Caco-2 (cell line): ENCODE measurements around the gene HEATR3. TPM values are rescaled to one million over a fixed set of nuclear protein-coding genes. Genes with fewer than 3 reads are reported as not detected.

ENCODE experiments used
- BruUV-seq: library from RNA; stranded (reverse); fragments of 400-500 nt; replicated peaks from 2 replicates; lab custom pipeline; 2021; lab: Mats Ljungman, UMichigan
- CTCF ChIA-PET: fragments of 300-600 bp; sonication (Branson Sonifier 250); formaldehyde crosslinking; loops from one replicate; lab custom pipeline; 2022; ENCODE audit warnings: antibody characterized with exemption; lab: Charles Lee
- POLR2A ChIA-PET: fragments of 300-600 bp; sonication (Branson Sonifier 250); formaldehyde crosslinking; loops from one replicate; lab custom pipeline; 2022; ENCODE audit warnings: antibody characterized with exemption; lab: Charles Lee
- DNase-seq, 2 experiments: peaks; one replicate each; pipeline versions ENCODE4 v3.0.0 to v3.0.0-alpha.2; 2020 to 2022
- H3K27me3 ChIP-seq: replicated peaks from 2 replicates; pipeline ENCODE4 v1.6.0; 2011; ENCODE audit warnings: low read length; ENCODE audit not compliant: control insufficient read depth, insufficient read depth
- H3K36me3 ChIP-seq: 2 replicates; pipeline ENCODE4 v1.5.1; 2011; ENCODE audit warnings: low read length; ENCODE audit not compliant: control insufficient read depth, insufficient read depth
- H3K4me1 ChIP-seq: fragments of 250-450 bp; sonication (Bioruptor Pico); 2 replicates; pipeline ENCODE4 v1.5.1; 2020; ENCODE audit warnings: mild to moderate bottlenecking
- H3K4me3 ChIP-seq: 2 replicates; pipeline ENCODE4 v1.5.1; 2011; ENCODE audit warnings: low read depth, mild to moderate bottlenecking, control low read depth, low read length
- H3K9me3 ChIP-seq: fragments of 250-450 bp; sonication (Bioruptor Pico); 2 replicates; pipeline ENCODE4 v1.5.1; 2020; ENCODE audit warnings: mild to moderate bottlenecking, moderate library complexity
- H3K27ac Mint-ChIP-seq: one replicate; pipeline ENCODE4 v1.8.0; 2022; ENCODE audit warnings: mixed read lengths; ENCODE audit not compliant: unreplicated experiment
- H3K27me3 Mint-ChIP-seq: one replicate; pipeline ENCODE4 v1.8.0; 2022; ENCODE audit warnings: mixed read lengths; ENCODE audit not compliant: insufficient read depth, unreplicated experiment
- H3K36me3 Mint-ChIP-seq: one replicate; pipeline ENCODE4 v1.8.0; 2022; ENCODE audit warnings: mild to moderate bottlenecking, mixed read lengths; ENCODE audit not compliant: insufficient read depth, unreplicated experiment
- H3K4me1 Mint-ChIP-seq: one replicate; pipeline ENCODE4 v1.8.0; 2022; ENCODE audit warnings: low read depth, mixed read lengths; ENCODE audit not compliant: unreplicated experiment
- H3K4me3 Mint-ChIP-seq: one replicate; pipeline ENCODE4 v1.8.0; 2022; ENCODE audit warnings: mild to moderate bottlenecking, moderate library complexity, mixed read lengths; ENCODE audit not compliant: unreplicated experiment
- H3K9me3 Mint-ChIP-seq: one replicate; pipeline ENCODE4 v1.8.0; 2022; ENCODE audit warnings: mixed read lengths; ENCODE audit not compliant: unreplicated experiment
- intact Hi-C: fragments of 100-400 bp; cut with micrococcal nuclease; formaldehyde crosslinking; loops from one replicate; pipeline ENCODE4 v1.10.0; 2022; ENCODE audit not compliant: unreplicated experiment
- total RNA-seq: library from RNA; stranded (reverse); gene quantifications from 2 replicates; pipeline ENCODE4 v1.2.3, GENCODE V29; 2022
- TF ChIP-seq, protein P1 (sequence below), 2 experiments: fragments of 200-600 bp in 1 of 2; IDR thresholded peaks; 1 replicate in 1 of 2; 2 replicates in 1 of 2; pipeline versions ENCODE4 v1.5.1 to v1.8.0; 2011 to 2022; ENCODE audit warnings: antibody characterized with exemption in 1 of 2, control low read depth in 1 of 2, inconsistent platforms in 1 of 2, low read depth in 1 of 2, low read length in 1 of 2, mild to moderate bottlenecking in 1 of 2, moderate library complexity in 1 of 2; ENCODE audit not compliant: insufficient read depth in 1 of 2, severe bottlenecking in 1 of 2, unreplicated experiment in 1 of 2

The HEATR3 gene
- total RNA-seq, 1 experiment from 2014 or later = 41.6 TPM

DNA sequence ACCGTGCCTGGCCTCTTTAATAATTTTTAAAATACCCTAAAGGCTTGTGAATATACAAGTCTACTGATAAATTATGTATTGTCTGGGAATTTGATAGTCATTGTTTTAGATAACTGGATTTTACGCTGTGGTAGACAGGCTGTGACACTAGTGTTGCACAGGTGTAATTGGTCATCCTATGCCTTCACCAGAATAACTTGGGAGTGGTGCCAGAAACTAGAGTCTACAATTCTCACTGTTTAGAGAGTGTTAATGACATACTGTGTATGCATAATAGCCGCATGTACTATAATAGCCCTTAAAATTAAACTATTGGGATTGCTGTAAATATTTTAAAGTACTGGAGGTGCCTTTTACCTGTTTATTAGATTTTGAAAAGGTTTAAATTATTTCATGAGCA is 29.3 kb upstream of the HEATR3 start:
- POLR2A ChIA-PET = no interaction called here
- H3K9me3 Mint-ChIP-seq = no peaks in the 10 kb centered on the region
- H3K4me3 Mint-ChIP-seq = peak overlapping the region; percentile 9
- H3K36me3 Mint-ChIP-seq = peaks cover 50% of the 10 kb centered on the region
- H3K4me1 ChIP-seq = peaks cover 58% of the 10 kb centered on the region
- TSS peak; percentile 27 for BruUV-seq
- peak overlapping the region; percentile 45 for H3K27ac Mint-ChIP-seq
- TF ChIP-seq, protein P1, sequence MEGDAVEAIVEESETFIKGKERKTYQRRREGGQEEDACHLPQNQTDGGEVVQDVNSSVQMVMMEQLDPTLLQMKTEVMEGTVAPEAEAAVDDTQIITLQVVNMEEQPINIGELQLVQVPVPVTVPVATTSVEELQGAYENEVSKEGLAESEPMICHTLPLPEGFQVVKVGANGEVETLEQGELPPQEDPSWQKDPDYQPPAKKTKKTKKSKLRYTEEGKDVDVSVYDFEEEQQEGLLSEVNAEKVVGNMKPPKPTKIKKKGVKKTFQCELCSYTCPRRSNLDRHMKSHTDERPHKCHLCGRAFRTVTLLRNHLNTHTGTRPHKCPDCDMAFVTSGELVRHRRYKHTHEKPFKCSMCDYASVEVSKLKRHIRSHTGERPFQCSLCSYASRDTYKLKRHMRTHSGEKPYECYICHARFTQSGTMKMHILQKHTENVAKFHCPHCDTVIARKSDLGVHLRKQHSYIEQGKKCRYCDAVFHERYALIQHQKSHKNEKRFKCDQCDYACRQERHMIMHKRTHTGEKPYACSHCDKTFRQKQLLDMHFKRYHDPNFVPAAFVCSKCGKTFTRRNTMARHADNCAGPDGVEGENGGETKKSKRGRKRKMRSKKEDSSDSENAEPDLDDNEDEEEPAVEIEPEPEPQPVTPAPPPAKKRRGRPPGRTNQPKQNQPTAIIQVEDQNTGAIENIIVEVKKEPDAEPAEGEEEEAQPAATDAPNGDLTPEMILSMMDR (IDR thresholded peaks at IDR 0.05; ENCODE audit: insufficient read depth in 1 of 2, low read depth in 1 of 2, low read length in 1 of 2, severe bottlenecking in 1 of 2, unreplicated experiment in 1 of 2) = no peak
- no peak overlapping the region for H3K4me3 ChIP-seq
- H3K27me3 Mint-ChIP-seq = no peaks in the 10 kb centered on the region
- no peak for DNase-seq
- peaks cover 2% of the 10 kb centered on the region; the same call in 1 of the 2 replicates for H3K36me3 ChIP-seq
- no peaks in the 10 kb centered on the region for H3K27me3 ChIP-seq
- CTCF ChIA-PET = interaction anchor here (1.0 to 3.4 kb wide), 2 partner anchors 11 to 31 kb away, joined by 3 to 24 read pairs; partner anchors contain the start of gene CNEP1R1
- intact Hi-C loops = no loop called here
- peaks cover 33% of the 10 kb centered on the region for H3K4me1 Mint-ChIP-seq
- H3K9me3 ChIP-seq = no peaks in the 10 kb centered on the region

- BruUV-seq = no TSS peak
These were observed 28.0 kb upstream of the HEATR3 start for GRCh38 chr16:50037662-50038220.

DNA sequence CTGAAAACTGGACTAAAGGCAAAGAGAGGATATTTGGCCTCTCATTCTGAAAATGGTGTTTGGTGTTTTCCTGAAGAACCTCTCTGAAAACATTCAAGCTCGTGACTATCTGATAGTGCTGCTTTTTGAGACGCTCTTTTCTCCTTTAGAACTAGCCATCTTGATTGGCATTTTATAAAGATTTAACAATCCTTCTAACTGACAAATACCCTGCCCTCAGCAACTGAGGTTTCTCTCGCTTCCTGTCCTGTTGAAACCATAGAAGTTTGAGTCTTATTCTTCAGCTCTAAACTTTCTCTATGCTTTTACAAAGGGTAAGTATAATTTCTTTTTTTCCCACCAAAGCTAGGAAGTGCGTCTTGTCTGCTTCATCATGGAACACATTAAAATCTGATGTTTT is 27.5 kb upstream of the HEATR3 start:
- TF ChIP-seq, protein P1 (IDR thresholded peaks at IDR 0.05; ENCODE audit: insufficient read depth in 1 of 2, low read depth in 1 of 2, low read length in 1 of 2, severe bottlenecking in 1 of 2, unreplicated experiment in 1 of 2) = no peak
- Mint-ChIP-seq H3K27me3 (no peaks in the 10 kb centered on the region), H3K4me1 (peaks cover 39% of the 10 kb centered on the region), H3K36me3 (peaks cover 38% of the 10 kb centered on the region), H3K9me3 (no peaks in the 10 kb centered on the region), H3K4me3 (no peak overlapping the region), H3K27ac (no peak overlapping the region)
- Histone ChIP-seq H3K4me3 (no peak overlapping the region), H3K27me3 (no peaks in the 10 kb centered on the region), H3K36me3 (no peaks in the 10 kb centered on the region), H3K9me3 (no peaks in the 10 kb centered on the region), H3K4me1 (peaks cover 58% of the 10 kb centered on the region)
- intact Hi-C loops = no loop called here
- BruUV-seq = no TSS peak
- DNase-seq = no peak
- ChIA-PET POLR2A (interaction anchor here (0.6 kb wide), 1 partner anchor 138 kb away, joined by 4 read pairs; no protein-coding TSS in a partner anchor), CTCF (interaction anchor here (0.5 to 0.7 kb wide), 2 partner anchors 94 to 173 kb away, joined by 4 to 6 read pairs; no protein-coding TSS in a partner anchor)

More at GRCh38 chr16:50037662-50038220, 28.0 kb upstream of the HEATR3 start:
- peaks cover 58% of the 10 kb centered on the region for H3K4me1 ChIP-seq
- intact Hi-C loops = no loop called here
- Mint-ChIP-seq H3K36me3 (peaks cover 44% of the 10 kb centered on the region), H3K4me1 (peaks cover 33% of the 10 kb centered on the region), H3K27me3 (no peaks in the 10 kb centered on the region), H3K4me3 (peak overlapping the region; percentile 2), H3K27ac (no peak overlapping the region), H3K9me3 (no peaks in the 10 kb centered on the region)
- CTCF ChIA-PET = interaction anchor here (0.5 to 3.4 kb wide), 2 partner anchors 13 to 94 kb away, joined by 4 to 24 read pairs; partner anchors contain the start of gene CNEP1R1
- POLR2A ChIA-PET = no interaction called here
- H3K36me3 ChIP-seq = no peaks in the 10 kb centered on the region
- TF ChIP-seq, protein P1 (IDR thresholded peaks at IDR 0.05; ENCODE audit: insufficient read depth in 1 of 2, low read depth in 1 of 2, low read length in 1 of 2, severe bottlenecking in 1 of 2, unreplicated experiment in 1 of 2) = no peak
- no peak for DNase-seq
- H3K9me3 ChIP-seq = no peaks in the 10 kb centered on the region
- no peak overlapping the region for H3K4me3 ChIP-seq
- no peaks in the 10 kb centered on the region for H3K27me3 ChIP-seq
